PC-3 (cell line): ENCODE results near the gene AK8. TPM values are rescaled to one million over a fixed set of nuclear protein-coding genes. Genes with fewer than 3 reads are reported as not detected.

Experiments used
- ATAC-seq: fragments of 200-7000 bp; cut with Tn5 transposase; 2 replicates; pipeline ENCODE4 v1.9.1; 2020; ENCODE audit warnings: mild to moderate bottlenecking, moderate library complexity
- BruUV-seq: library from RNA; stranded (reverse); fragments of 400-500 nt; replicated peaks from 2 replicates; lab custom pipeline; 2021; lab: Mats Ljungman, UMichigan
- CTCF ChIA-PET: fragments of 300-600 bp; sonication (Branson Sonifier 250); formaldehyde crosslinking; loops from one replicate; lab custom pipeline; 2022; ENCODE audit warnings: antibody characterized with exemption; lab: Charles Lee
- POLR2A ChIA-PET: fragments of 300-600 bp; sonication (Branson Sonifier 250); formaldehyde crosslinking; loops from one replicate; lab custom pipeline; 2022; ENCODE audit warnings: antibody characterized with exemption; ENCODE audit not compliant: unreplicated experiment; lab: Charles Lee
- DNase-seq: peaks from one replicate; pipeline ENCODE4 v3.0.0-alpha.2; 2015
- H2AFZ ChIP-seq: fragments of 300-600 bp; sonication (generic); 2 replicates; pipeline ENCODE4 v1.6.0; 2016; ENCODE audit warnings: antibody characterized with exemption, low read length
- H3F3A ChIP-seq: fragments of 300-600 bp; sonication (generic); one replicate; pipeline ENCODE4 v1.6.0; 2017; ENCODE audit warnings: antibody characterized with exemption, low read length, control low read depth, mild to moderate bottlenecking; ENCODE audit not compliant: unreplicated experiment
- H3K27ac ChIP-seq: fragments of 300-600 bp; sonication (generic); 2 replicates; pipeline ENCODE4 v1.5.1; 2016; ENCODE audit warnings: mild to moderate bottlenecking, low read length
- H3K27me3 ChIP-seq: fragments of 300-600 bp; sonication (generic); 2 replicates; pipeline ENCODE4 v1.6.1; 2016; ENCODE audit warnings: low read length, mixed read lengths
- H3K36me3 ChIP-seq: fragments of 300-600 bp; sonication (generic); 2 replicates; pipeline ENCODE4 v1.6.1; 2016; ENCODE audit warnings: low read depth, mixed run types, low read length, mixed read lengths
- H3K4me1 ChIP-seq: fragments of 300-600 bp; sonication (generic); 2 replicates; pipeline ENCODE4 v1.5.1; 2016; ENCODE audit warnings: low read length; ENCODE audit not compliant: insufficient read depth
- H3K4me2 ChIP-seq: fragments of 300-600 bp; sonication (generic); 2 replicates; pipeline ENCODE4 v1.6.0; 2016; ENCODE audit warnings: low read length
- H3K4me3 ChIP-seq: fragments of 300-600 bp; sonication (generic); 2 replicates; pipeline ENCODE4 v1.5.1; 2016; ENCODE audit warnings: mild to moderate bottlenecking, low read length, mixed read lengths
- H3K79me2 ChIP-seq: fragments of 300-600 bp; sonication (generic); 2 replicates; pipeline ENCODE4 v1.6.1; 2017; ENCODE audit warnings: low read length, mixed read lengths
- H3K9ac ChIP-seq: fragments of 300-600 bp; sonication (generic); 2 replicates; pipeline ENCODE4 v1.6.0; 2016; ENCODE audit warnings: mild to moderate bottlenecking, low read length
- H3K9me2 ChIP-seq: fragments of 300-600 bp; sonication (generic); replicated peaks from 2 replicates; pipeline ENCODE4 v1.6.1; 2016; ENCODE audit warnings: mixed run types, low read length, mixed read lengths
- H3K9me3 ChIP-seq: fragments of 300-600 bp; sonication (generic); 2 replicates; pipeline ENCODE4 v1.6.1; 2016; ENCODE audit warnings: low read length, mixed read lengths
- H4K20me1 ChIP-seq: fragments of 300-600 bp; sonication (generic); 2 replicates; pipeline ENCODE4 v1.6.1; 2016; ENCODE audit warnings: low read length, mixed read lengths
- EZH2 ChIP-seq: fragments of 300-600 bp; sonication (generic); IDR thresholded peaks from one replicate; pipeline ENCODE4 v1.6.1; 2017; ENCODE audit warnings: antibody characterized with exemption, mild to moderate bottlenecking, low read length; ENCODE audit not compliant: unreplicated experiment
- EZH2phosphoT487 ChIP-seq: fragments of 300-600 bp; sonication (generic); IDR thresholded peaks from 2 replicates; pipeline ENCODE4 v1.6.1; 2018; ENCODE audit warnings: mild to moderate bottlenecking, antibody characterized with exemption, low read length, borderline replicate concordance
- intact Hi-C: fragments of 100-400 bp; cut with micrococcal nuclease; formaldehyde crosslinking; loops from 2 replicates; pipeline ENCODE4 v1.9.0; 2023
- total RNA-seq: library from RNA; depleted of rRNA; stranded (reverse); fragments of >200 nt; gene quantifications from 2 replicates; pipeline ENCODE4 v1.2.3, GENCODE V29; 2014
- TF ChIP-seq, protein P1 (sequence below): fragments of 300-600 bp; sonication (generic); conservative IDR thresholded peaks from 2 replicates; pipeline ENCODE4 v1.5.1; 2017; ENCODE audit warnings: antibody characterized with exemption, low read depth, mild to moderate bottlenecking, low read length

The AK8 gene
- total RNA-seq, 1 experiment from 2014 or later = 0.55 TPM

DNA sequence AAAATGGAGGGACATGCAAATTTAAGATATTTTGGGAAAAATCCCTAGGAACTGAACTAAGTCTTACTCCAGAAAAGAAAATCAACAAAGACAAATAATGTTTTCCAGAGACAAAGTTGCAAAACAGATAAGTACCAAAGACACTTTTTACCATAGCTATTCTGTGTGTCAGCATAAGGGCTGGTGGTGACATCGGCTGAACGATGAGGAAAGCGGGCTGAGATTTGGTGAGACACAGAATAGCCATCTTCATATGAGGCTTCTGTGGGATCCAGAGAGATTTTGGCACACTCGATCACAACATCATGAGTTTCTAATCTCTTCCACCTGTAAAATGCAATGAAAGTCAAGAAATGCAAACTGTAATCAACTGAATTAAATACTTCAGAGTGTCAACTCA lies 34.0 kb upstream of the AK8 start:
- Histone ChIP-seq H3K27me3 (no peaks in the 10 kb centered on the region), H2AFZ (no peak overlapping the region), H3K9me3 (no peaks in the 10 kb centered on the region), H3K79me2 (no peaks in the 10 kb centered on the region), H3F3A (no peaks in the 10 kb centered on the region), H3K27ac (no peak overlapping the region), H3K9me2 (no peaks in the 10 kb centered on the region), H4K20me1 (no peaks in the 10 kb centered on the region), H3K4me2 (no peak overlapping the region), H3K9ac (no peak overlapping the region), H3K36me3 (peaks cover 18% of the 10 kb centered on the region; the same call in 1 of the 2 replicates), H3K4me3 (no peak overlapping the region), H3K4me1 (no peaks in the 10 kb centered on the region)
- ChIA-PET POLR2A (no interaction called here), CTCF (no interaction called here)
- no peak for ATAC-seq
- BruUV-seq = no TSS peak
- intact Hi-C loops = no loop called here
- no peak for TF ChIP-seq EZH2
- TF ChIP-seq, protein P1, sequence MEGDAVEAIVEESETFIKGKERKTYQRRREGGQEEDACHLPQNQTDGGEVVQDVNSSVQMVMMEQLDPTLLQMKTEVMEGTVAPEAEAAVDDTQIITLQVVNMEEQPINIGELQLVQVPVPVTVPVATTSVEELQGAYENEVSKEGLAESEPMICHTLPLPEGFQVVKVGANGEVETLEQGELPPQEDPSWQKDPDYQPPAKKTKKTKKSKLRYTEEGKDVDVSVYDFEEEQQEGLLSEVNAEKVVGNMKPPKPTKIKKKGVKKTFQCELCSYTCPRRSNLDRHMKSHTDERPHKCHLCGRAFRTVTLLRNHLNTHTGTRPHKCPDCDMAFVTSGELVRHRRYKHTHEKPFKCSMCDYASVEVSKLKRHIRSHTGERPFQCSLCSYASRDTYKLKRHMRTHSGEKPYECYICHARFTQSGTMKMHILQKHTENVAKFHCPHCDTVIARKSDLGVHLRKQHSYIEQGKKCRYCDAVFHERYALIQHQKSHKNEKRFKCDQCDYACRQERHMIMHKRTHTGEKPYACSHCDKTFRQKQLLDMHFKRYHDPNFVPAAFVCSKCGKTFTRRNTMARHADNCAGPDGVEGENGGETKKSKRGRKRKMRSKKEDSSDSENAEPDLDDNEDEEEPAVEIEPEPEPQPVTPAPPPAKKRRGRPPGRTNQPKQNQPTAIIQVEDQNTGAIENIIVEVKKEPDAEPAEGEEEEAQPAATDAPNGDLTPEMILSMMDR = no peak
- no peak for DNase-seq

GRCh38 chr9:132910376-132910775 lies 32.3 kb upstream of the AK8 start:
- CTCF ChIA-PET = no interaction called here
- H3K4me3 ChIP-seq = no peak overlapping the region

GRCh38 chr9:132909311-132909710 lies 31.2 kb upstream of the AK8 start:
- no peaks in the 10 kb centered on the region for H3K4me1 ChIP-seq
- intact Hi-C loops = loop anchor here (10.0 kb wide), 1 partner anchor 105 kb away; no protein-coding TSS in a partner anchor
- no peak overlapping the region for H3K4me3 ChIP-seq
- TF ChIP-seq, protein P1 = no peak
- no peak for TF ChIP-seq EZH2
- no peak for TF ChIP-seq EZH2phosphoT487
- no peak overlapping the region for H3K4me2 ChIP-seq
- no TSS peak for BruUV-seq
- no peaks in the 10 kb centered on the region for H3K79me2 ChIP-seq
- H3K9ac ChIP-seq = no peak overlapping the region
- DNase-seq (no peak), ATAC-seq (no peak)
- H3K9me2 ChIP-seq = no peaks in the 10 kb centered on the region
- H3K36me3 ChIP-seq = peaks cover 18% of the 10 kb centered on the region; the same call in 1 of the 2 replicates
- ChIA-PET POLR2A (no interaction called here), CTCF (no interaction called here)
- no peaks in the 10 kb centered on the region for H4K20me1 ChIP-seq
- H3K9me3 ChIP-seq = no peaks in the 10 kb centered on the region
- H3K27me3 ChIP-seq = no peaks in the 10 kb centered on the region
- H3F3A ChIP-seq = no peaks in the 10 kb centered on the region
- H3K27ac ChIP-seq = no peak overlapping the region
- no peak overlapping the region for H2AFZ ChIP-seq

More at GRCh38 chr9:132910376-132910775, 32.3 kb upstream of the AK8 start:
- Histone ChIP-seq H3K36me3 (peaks cover 18% of the 10 kb centered on the region; the same call in 1 of the 2 replicates), H3K4me1 (no peaks in the 10 kb centered on the region), H3K4me2 (no peak overlapping the region), H3K9ac (no peak overlapping the region), H3K9me3 (no peaks in the 10 kb centered on the region), H3F3A (no peaks in the 10 kb centered on the region), H3K79me2 (no peaks in the 10 kb centered on the region), H3K9me2 (no peaks in the 10 kb centered on the region), H3K27ac (no peak overlapping the region), H2AFZ (no peak overlapping the region), H4K20me1 (no peaks in the 10 kb centered on the region), H3K27me3 (no peaks in the 10 kb centered on the region)
- intact Hi-C loops = no loop called here
- TF ChIP-seq EZH2 (no peak), EZH2phosphoT487 (no peak)
- TF ChIP-seq, protein P1 = no peak
- no TSS peak for BruUV-seq
- ATAC-seq (no peak), DNase-seq (no peak)
- POLR2A ChIA-PET = no interaction called here
